PC-3 (cell line): ENCODE data around the gene ERCC8. TPM values are rescaled to one million over a fixed set of nuclear protein-coding genes. Genes with fewer than 3 reads are reported as not detected.
A peak's percentile ranks its signal among the peaks of the same experiment; 100 is the strongest.

Experiments used
- ATAC-seq: fragments of 200-7000 bp; cut with Tn5 transposase; 2 replicates; pipeline ENCODE4 v1.9.1; 2020; ENCODE audit warnings: mild to moderate bottlenecking, moderate library complexity
- BruUV-seq: library from RNA; stranded (reverse); fragments of 400-500 nt; replicated peaks from 2 replicates; lab custom pipeline; 2021; lab: Mats Ljungman, UMichigan
- CTCF ChIA-PET: fragments of 300-600 bp; sonication (Branson Sonifier 250); formaldehyde crosslinking; loops from one replicate; lab custom pipeline; 2022; ENCODE audit warnings: antibody characterized with exemption; lab: Charles Lee
- POLR2A ChIA-PET: fragments of 300-600 bp; sonication (Branson Sonifier 250); formaldehyde crosslinking; loops from one replicate; lab custom pipeline; 2022; ENCODE audit warnings: antibody characterized with exemption; ENCODE audit not compliant: unreplicated experiment; lab: Charles Lee
- DNase-seq: peaks from one replicate; pipeline ENCODE4 v3.0.0-alpha.2; 2015
- H2AFZ ChIP-seq: fragments of 300-600 bp; sonication (generic); 2 replicates; pipeline ENCODE4 v1.6.0; 2016; ENCODE audit warnings: antibody characterized with exemption, low read length
- H3F3A ChIP-seq: fragments of 300-600 bp; sonication (generic); one replicate; pipeline ENCODE4 v1.6.0; 2017; ENCODE audit warnings: antibody characterized with exemption, low read length, control low read depth, mild to moderate bottlenecking; ENCODE audit not compliant: unreplicated experiment
- H3K27ac ChIP-seq: fragments of 300-600 bp; sonication (generic); 2 replicates; pipeline ENCODE4 v1.5.1; 2016; ENCODE audit warnings: mild to moderate bottlenecking, low read length
- H3K27me3 ChIP-seq: fragments of 300-600 bp; sonication (generic); 2 replicates; pipeline ENCODE4 v1.6.1; 2016; ENCODE audit warnings: low read length, mixed read lengths
- H3K36me3 ChIP-seq: fragments of 300-600 bp; sonication (generic); 2 replicates; pipeline ENCODE4 v1.6.1; 2016; ENCODE audit warnings: low read depth, mixed run types, low read length, mixed read lengths
- H3K4me1 ChIP-seq: fragments of 300-600 bp; sonication (generic); 2 replicates; pipeline ENCODE4 v1.5.1; 2016; ENCODE audit warnings: low read length; ENCODE audit not compliant: insufficient read depth
- H3K4me2 ChIP-seq: fragments of 300-600 bp; sonication (generic); 2 replicates; pipeline ENCODE4 v1.6.0; 2016; ENCODE audit warnings: low read length
- H3K4me3 ChIP-seq: fragments of 300-600 bp; sonication (generic); 2 replicates; pipeline ENCODE4 v1.5.1; 2016; ENCODE audit warnings: mild to moderate bottlenecking, low read length, mixed read lengths
- H3K79me2 ChIP-seq: fragments of 300-600 bp; sonication (generic); 2 replicates; pipeline ENCODE4 v1.6.1; 2017; ENCODE audit warnings: low read length, mixed read lengths
- H3K9ac ChIP-seq: fragments of 300-600 bp; sonication (generic); 2 replicates; pipeline ENCODE4 v1.6.0; 2016; ENCODE audit warnings: mild to moderate bottlenecking, low read length
- H3K9me2 ChIP-seq: fragments of 300-600 bp; sonication (generic); replicated peaks from 2 replicates; pipeline ENCODE4 v1.6.1; 2016; ENCODE audit warnings: mixed run types, low read length, mixed read lengths
- H3K9me3 ChIP-seq: fragments of 300-600 bp; sonication (generic); 2 replicates; pipeline ENCODE4 v1.6.1; 2016; ENCODE audit warnings: low read length, mixed read lengths
- H4K20me1 ChIP-seq: fragments of 300-600 bp; sonication (generic); 2 replicates; pipeline ENCODE4 v1.6.1; 2016; ENCODE audit warnings: low read length, mixed read lengths
- CTCF ChIP-seq: fragments of 300-600 bp; sonication (generic); conservative IDR thresholded peaks from 2 replicates; pipeline ENCODE4 v1.5.1; 2017; ENCODE audit warnings: antibody characterized with exemption, low read depth, mild to moderate bottlenecking, low read length
- EZH2 ChIP-seq: fragments of 300-600 bp; sonication (generic); IDR thresholded peaks from one replicate; pipeline ENCODE4 v1.6.1; 2017; ENCODE audit warnings: antibody characterized with exemption, mild to moderate bottlenecking, low read length; ENCODE audit not compliant: unreplicated experiment
- EZH2phosphoT487 ChIP-seq: fragments of 300-600 bp; sonication (generic); IDR thresholded peaks from 2 replicates; pipeline ENCODE4 v1.6.1; 2018; ENCODE audit warnings: mild to moderate bottlenecking, antibody characterized with exemption, low read length, borderline replicate concordance
- intact Hi-C: fragments of 100-400 bp; cut with micrococcal nuclease; formaldehyde crosslinking; loops from 2 replicates; pipeline ENCODE4 v1.9.0; 2023
- total RNA-seq: library from RNA; depleted of rRNA; stranded (reverse); fragments of >200 nt; gene quantifications from 2 replicates; pipeline ENCODE4 v1.2.3, GENCODE V29; 2014

ERCC8 gene
- total RNA-seq, 1 experiment from 2014 or later, result 2.1 TPM

DNA sequence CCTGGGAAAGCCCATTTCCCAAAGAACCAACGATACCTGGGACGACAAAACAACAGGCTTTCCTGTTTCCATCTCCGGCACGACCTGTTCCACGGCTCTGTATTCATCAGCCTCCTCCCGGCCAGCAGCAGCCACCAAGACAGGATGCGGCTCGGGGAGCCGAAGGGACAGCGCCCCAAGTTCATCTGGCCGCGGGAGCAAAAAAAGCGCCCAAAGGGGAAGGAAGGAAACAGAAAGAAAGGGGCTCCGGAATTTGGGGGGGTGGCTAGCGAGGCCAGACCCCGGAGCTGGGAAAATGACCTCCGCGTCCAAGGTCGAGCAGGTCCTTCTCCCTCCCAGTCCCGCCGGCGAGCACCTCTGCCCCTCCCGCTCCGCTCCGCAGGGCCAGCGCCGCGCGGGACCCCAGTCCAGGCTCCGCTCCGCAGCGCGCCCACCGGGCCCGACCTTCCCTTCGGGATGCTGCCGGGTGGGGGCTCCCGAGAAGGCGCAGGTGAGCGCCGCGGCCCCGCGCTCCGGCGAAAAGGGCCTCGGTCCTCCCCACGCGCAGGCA is 101.4 kb downstream of the ERCC8 start:
- no peaks in the 10 kb centered on the region for H3K9me2 ChIP-seq
- intact Hi-C loops, result no loop called here
- H3K36me3 ChIP-seq, result no peaks in the 10 kb centered on the region
- H3K4me1 ChIP-seq, result no peaks in the 10 kb centered on the region
- peak overlapping the region; percentile 57 for H3K4me3 ChIP-seq
- POLR2A ChIA-PET, result interaction anchor here (0.6 kb wide), 1 partner anchor 167 kb away, joined by 5 read pairs; no protein-coding TSS in a partner anchor
- no peaks in the 10 kb centered on the region for H3K79me2 ChIP-seq
- TF ChIP-seq EZH2 (no peak), CTCF (no peak), EZH2phosphoT487 (no peak)
- peak overlapping the region; percentile 57 for H3K4me2 ChIP-seq
- DNase-seq, result no peak
- no peaks in the 10 kb centered on the region for H3K27me3 ChIP-seq
- no peaks in the 10 kb centered on the region for H3F3A ChIP-seq
- BruUV-seq, result no TSS peak
- peak; percentile 49 for ATAC-seq
- no peaks in the 10 kb centered on the region for H4K20me1 ChIP-seq
- no peaks in the 10 kb centered on the region for H3K9me3 ChIP-seq
- no peak overlapping the region for H3K9ac ChIP-seq
- CTCF ChIA-PET, result interaction anchor here (0.9 kb wide), 1 partner anchor 144 kb away, joined by 5 read pairs; the partner anchor contains the start of gene DEPDC1B
- no peak overlapping the region for H3K27ac ChIP-seq
- H2AFZ ChIP-seq, result no peak overlapping the region

- Histone ChIP-seq H3K4me1 (no peaks in the 10 kb centered on the region), H3K27ac (no peak overlapping the region), H4K20me1 (no peaks in the 10 kb centered on the region), H3K27me3 (no peaks in the 10 kb centered on the region), H3K9ac (no peak overlapping the region), H3F3A (no peaks in the 10 kb centered on the region), H3K9me3 (no peaks in the 10 kb centered on the region), H3K36me3 (no peaks in the 10 kb centered on the region), H3K4me2 (peak overlapping the region; percentile 57), H3K4me3 (peak overlapping the region; percentile 57), H3K79me2 (no peaks in the 10 kb centered on the region), H3K9me2 (no peaks in the 10 kb centered on the region), H2AFZ (no peak overlapping the region)
- ChIA-PET POLR2A (no interaction called here), CTCF (interaction anchor here (0.9 kb wide), 1 partner anchor 143 kb away, joined by 5 read pairs; the partner anchor contains the start of gene DEPDC1B)
- intact Hi-C loops, result no loop called here
- ATAC-seq, result peak; percentile 17
- BruUV-seq, result no TSS peak
- TF ChIP-seq EZH2phosphoT487 (no peak), EZH2 (no peak), CTCF (no peak)
- DNase-seq, result no peak
These were observed 101.9 kb downstream of the ERCC8 start for GRCh38 chr5:60842871-60843385.

GRCh38 chr5:60841361-60841760 is 103.5 kb downstream of the ERCC8 start:
- H3K27ac ChIP-seq, result no peak overlapping the region
- ChIA-PET POLR2A (no interaction called here), CTCF (no interaction called here)
- no peaks in the 10 kb centered on the region for H3K4me1 ChIP-seq
- intact Hi-C loops, result no loop called here
- no peak for ATAC-seq
- H3K79me2 ChIP-seq, result no peaks in the 10 kb centered on the region
- no TSS peak for BruUV-seq
- no peak overlapping the region for H2AFZ ChIP-seq
- no peaks in the 10 kb centered on the region for H3F3A ChIP-seq
- H3K4me2 ChIP-seq, result no peak overlapping the region
- no peak overlapping the region for H3K4me3 ChIP-seq
- H3K9me3 ChIP-seq, result no peaks in the 10 kb centered on the region
- no peaks in the 10 kb centered on the region for H4K20me1 ChIP-seq
- no peak for TF ChIP-seq EZH2phosphoT487
- no peak for TF ChIP-seq EZH2
- no peak for TF ChIP-seq CTCF
- no peak for DNase-seq
- H3K27me3 ChIP-seq, result no peaks in the 10 kb centered on the region
- H3K9ac ChIP-seq, result no peak overlapping the region
- no peaks in the 10 kb centered on the region for H3K9me2 ChIP-seq
- H3K36me3 ChIP-seq, result no peaks in the 10 kb centered on the region
